HG03354 (cell line): ENCODE data around the gene ATF6B.
"Not testable (repeated sequence)": the region's sequence is repeated elsewhere in the genome, so short reads cannot be mapped to it uniquely, and the experiment has no call there.

ENCODE experiments used
- ATAC-seq: cut with Tn5 transposase; IDR thresholded peaks from one replicate; pipeline ENCODE4 v1.9.1; 2021; ENCODE audit warnings: mild to moderate bottlenecking; ENCODE audit not compliant: unreplicated experiment, poor library complexity, severe bottlenecking

Gene ATF6B

DNA sequence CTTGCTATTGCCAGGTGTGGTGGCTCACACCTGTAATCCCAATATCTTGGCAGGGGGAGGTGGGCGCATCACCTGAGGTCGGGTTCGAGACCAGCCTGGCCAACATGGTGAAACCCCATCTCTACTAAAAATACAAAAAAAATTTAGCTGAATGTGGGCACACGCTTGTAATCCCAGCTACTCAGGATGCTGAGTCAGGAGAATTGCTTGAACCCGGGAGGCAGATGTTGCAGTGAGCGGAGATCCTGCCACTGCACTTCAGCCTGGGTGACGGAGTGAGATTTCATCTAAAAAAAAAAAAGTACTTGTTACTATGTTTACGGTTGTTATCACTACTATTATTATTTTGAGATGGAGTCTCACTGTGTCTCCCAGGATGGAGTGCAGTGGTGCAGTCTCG is 28.8 kb upstream of the ATF6B start:
- ATAC-seq = no peak

DNA sequence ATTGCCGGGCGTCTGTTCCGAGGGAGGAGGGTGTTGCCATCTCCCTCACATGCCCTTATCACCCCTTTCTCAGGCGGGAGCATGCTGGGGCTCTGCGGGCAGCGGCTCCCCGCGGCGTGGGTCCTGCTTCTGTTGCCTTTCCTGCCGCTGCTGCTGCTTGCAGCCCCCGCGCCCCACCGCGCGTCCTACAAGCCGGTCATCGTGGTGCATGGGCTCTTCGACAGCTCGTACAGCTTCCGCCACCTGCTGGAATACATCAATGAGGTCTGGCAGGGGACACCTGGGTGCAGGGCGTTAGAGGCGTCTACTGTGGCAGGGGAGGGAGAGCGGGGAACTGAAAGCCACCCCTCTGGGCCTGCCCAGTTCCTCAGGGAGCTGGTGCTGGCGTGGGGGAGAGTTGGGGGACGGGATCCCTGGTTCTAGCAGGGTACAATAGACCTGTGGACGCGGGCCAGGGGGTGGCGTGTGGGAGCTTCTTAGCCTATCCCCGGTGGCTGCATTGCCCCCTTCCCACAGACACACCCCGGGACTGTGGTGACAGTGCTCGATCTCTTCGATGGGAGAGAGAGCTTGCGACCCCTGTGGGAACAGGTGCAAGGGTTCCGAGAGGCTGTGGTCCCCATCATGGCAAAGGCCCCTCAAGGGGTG is 26.6 kb upstream of the ATF6B start:
- ATAC-seq = peak; percentile 74

DNA sequence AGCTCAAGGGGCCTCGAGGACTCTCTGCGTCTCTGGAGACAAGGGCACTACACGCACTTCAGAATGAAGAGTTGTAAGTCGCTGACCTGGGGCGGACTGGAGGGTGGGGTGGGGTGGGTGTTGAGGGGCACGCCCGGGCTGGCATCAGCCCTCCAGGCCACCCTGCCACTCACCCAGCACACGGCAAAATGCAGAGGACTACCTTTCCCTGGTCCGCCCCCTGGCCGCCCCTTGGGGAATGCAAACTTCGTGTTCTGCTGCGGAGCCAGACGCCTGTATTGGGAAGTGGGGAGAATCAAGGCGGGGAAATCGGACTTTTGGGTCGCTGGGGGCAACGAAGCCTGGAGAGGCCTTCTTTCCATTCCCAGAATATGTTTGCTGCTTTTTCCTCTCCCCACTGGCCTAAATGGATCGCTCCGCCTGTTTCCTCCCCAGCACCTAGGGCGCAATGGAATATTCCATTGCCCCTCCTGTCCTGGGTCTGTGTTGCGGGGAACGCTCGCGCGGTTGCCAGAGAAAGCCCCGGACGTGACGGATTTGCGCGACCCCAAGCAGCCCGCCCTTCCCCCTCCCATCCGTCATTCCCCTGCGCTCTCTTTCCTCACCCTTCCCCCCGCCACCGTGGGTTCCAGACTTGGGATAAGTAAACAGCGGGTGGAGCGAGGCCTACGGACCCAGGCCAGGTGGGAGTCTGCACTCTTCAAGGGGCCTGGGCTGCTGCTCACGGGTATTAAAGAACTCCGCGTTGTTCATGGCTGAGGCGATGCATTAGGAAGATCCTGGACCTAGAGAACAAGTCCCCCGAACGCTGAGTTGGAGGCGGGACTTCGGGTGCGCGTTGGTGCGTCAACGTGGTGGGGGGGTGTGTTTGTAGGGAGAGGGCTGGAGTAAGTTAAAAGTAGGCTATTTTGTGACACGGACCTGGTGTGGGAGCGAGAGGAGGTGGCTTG is 25.8 kb upstream of the ATF6B start, which contains the start of gene PPT2:
Gene PPT2, plus strand, starts transcription at position 578 of the 950 bp plus-strand sequence. CDS start 454 bp downstream, outside the sequence.
- peak; percentile 38 for ATAC-seq

DNA sequence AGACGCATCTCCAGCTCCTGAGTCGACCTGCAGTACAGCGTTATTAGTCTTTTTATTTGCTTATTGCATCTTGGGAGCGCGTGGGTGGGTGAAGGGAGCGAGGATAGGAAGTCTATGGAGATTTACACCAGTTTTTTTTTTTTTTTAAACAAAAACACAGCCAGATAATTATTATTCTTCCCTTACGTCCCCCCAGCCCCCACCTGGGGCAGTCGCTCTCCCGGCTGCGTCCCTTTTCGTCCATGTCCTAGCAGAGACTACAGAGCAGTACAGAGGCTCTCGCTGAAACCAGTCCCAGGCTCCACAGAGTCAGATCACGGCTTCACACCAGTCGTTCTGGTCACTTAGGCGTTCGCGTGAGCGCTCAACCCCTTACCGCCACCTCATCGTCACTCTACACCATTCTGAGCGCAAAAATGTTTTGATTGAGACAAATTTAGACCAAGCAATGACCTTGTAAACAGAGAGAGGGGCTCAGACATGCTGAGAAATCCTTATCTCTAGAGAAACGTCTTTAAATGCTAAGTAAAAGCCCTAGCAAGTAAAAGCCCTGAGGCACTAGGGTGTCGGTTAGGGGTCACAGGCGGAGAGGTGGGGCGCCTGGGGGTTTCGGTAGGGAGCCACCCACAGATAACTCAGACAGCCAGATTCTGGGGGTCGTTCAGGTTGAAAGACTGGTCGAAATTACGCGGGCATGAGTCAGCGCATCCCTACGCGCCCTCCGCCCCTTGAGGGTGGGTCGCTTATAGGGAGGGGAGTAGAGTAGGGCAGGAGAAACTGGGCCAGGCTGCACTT is 24.9 kb upstream of the ATF6B start:
- ATAC-seq = no peak

DNA sequence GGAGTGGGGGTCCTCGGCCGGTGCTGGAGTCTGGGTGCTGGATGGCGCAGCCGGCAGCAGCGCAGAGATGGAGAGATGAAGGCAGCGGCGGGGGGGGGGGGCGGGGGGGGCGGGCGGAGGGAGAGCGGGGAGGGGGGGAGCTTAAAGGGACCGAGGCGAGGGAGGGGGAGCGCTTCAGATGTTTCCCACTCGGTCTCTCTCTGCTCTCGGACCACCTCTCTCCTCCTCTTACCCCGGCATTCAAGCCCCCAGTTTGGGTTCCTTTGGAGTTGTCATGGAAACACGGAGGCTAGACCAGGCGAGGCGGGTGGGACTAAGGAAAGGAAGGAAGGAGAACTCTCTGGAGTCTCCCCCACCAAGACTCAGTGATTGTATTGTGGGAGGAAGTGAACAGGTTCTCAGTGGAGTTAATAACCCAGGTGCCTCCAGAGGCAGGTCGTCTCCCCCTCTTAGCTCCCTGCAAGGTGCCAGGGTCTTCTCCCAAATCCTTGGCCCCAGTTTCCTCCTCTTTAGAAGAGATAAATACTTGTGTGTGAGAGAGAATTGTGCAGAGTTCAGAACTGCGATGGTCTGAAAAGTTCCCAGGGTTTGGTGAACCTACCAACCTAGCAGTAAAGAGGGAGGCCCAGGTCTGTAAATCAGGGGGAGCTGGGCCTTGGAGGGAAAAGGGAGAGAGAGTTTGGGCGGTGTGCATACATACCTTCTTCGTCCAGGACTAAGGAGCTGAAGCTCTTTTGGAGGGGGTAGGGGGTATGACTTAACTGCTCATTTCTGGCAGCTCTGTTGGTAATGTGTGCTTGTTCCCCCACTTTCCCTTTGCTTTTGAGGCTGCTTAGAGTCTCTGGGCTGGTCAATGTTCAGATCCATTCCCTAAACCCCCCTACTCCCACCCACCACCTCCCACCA is 24.1 kb upstream of the ATF6B start, which contains the start of gene PRRT1:
Gene PRRT1, minus strand, starts transcription at position 77 of the 906 bp plus-strand sequence. CDS start 112 bp downstream, outside the sequence.
- no peak for ATAC-seq

DNA sequence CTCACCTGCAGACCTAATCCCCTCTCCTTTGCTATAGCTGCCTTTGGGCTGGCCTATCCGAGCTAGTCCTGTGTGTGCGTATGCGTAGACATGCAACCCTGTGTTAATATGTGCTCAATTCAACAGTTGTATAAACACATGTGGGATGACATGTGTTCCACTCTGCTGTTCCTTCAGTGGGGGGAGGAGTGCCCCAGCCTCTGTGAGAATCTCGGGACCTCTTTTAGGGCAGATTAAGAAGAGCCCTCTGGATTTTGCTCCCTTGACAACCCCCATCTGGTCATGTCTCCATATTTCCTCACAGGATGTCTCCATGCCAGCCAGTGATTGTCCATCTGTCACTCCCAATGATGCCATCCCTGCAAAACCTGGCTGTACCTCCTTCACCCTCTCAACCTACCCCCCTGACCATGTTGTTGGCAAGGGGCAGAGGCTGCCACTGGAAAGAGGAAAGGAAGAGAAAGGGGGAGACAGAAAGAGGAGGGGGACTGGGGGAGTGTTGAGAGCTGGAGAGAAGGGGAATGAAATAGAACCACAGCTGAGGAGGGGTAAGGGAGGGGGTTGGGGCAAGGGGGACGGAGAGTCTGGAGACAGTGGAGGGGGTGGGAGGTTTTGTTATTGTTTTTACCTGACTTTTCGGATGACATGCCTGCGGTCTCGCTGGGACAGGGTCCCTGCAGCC is 23.3 kb upstream of the ATF6B start:
- no peak for ATAC-seq

DNA sequence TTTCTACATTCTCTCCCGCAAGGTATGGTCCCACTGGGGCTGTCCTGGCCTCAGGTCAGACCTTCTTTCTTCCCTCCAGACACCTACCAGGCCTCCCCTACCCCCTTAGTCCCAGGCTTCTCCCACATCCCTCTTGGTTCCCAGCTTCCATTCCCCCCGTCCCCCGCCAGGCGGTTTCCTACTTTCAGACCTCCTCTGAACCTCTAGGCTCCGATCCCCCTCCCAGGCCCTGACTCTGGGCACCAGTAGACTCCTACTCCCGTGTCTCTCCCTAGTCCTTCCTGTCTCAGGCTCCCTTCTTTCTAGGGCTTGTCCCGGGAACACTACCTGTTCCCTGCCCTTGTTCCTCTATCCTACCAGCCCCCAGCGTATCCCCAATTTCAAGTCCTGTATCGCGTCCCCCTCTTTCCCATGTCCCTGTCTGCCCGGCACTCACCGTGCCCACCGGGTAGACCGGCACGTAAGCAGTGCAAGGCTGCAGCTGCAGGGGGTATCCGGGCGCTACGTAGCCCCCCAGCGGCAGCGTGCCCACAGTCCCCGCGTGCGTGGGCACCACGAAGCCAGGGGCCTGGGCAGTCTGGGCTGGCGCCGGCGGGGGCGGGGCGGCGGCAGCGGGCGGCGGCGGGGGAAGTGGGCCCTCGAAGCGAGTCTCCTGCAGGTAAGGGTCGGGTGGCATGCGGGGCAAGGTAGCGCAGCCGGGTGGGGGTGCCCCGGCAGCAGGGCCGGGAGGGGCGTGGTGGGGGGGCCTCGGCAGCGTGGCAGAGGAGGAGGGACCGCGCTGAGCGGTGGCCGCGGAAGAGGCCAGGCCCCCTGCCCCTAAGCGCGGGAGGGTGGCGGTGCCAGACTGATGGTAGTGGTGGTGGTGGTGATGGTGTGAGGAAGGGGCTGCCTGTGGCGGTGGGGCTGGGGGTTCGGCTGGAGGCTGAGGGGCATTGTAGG is 22.2 kb upstream of the ATF6B start:
- ATAC-seq = no peak

DNA sequence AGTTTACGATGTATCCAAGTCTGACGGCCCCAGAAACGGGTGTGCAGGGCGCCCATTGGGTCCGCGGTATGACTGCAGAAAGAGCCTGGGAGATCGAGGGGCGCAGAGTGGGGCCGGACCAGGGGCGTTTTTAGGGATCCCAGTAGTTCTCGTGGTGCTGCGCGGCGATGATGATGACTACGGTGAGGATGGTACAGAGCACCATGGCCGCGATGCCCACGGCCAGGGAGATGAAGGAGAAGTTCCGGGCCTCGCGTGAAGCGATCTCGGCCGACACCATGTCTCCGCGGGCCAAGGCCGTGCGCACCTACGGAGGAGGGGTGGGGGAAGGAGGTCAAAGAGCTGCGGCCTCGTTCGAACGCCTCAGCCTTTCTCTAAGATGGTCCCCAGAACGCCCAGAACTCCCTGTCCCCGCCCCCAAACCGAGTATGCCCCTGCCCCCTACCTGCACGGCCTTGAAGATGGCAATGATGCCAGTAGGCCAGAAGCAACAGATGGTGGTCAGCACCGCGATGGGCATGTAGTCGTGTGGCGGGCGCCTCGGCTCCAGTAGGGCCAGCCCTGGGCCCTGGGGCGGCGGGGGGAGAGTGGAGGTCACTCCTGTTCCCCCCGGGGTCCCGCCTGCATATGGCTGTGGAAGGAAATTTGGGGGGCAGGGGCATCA is 21.2 kb upstream of the ATF6B start:
- no peak for ATAC-seq

DNA sequence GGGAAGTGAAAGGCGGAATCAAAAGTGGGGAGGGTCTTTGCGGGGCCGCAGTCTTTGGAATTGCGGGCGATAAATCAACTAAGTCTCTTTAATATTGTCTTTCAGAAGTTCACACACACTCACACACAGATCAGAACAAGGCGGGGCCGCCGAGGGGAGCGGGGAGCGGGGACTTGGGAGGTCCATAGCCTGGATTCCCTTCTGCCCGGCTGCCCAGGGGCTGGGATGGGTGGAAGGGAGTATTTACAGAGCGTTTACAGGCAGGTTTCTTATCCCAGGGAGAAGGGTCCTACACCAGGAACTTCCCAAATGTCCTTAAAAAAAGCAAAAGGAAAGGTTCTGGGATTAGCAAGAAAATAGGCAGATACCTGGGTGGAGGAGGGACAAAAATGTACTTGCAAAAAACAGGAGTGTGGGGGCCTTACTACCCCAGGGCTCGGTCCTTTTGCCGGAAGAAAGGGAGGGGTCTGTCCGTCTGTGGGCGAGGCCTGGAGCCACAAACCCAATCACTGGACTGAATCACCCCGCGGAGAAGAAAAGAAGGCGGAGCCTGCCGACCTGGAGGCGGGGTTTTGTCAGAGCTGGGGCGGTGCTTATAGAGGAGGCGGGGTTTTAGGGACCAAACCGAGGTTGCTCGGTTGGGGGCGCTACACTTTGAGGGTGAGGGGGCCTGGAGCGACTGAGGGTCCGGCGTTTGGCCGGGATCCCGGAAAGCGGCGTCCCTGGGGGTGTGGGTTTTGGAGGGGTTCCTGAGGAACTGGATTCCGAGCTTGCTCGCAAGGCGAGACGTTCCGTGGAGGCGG is 20.4 kb upstream of the ATF6B start:
- ATAC-seq = no peak

DNA sequence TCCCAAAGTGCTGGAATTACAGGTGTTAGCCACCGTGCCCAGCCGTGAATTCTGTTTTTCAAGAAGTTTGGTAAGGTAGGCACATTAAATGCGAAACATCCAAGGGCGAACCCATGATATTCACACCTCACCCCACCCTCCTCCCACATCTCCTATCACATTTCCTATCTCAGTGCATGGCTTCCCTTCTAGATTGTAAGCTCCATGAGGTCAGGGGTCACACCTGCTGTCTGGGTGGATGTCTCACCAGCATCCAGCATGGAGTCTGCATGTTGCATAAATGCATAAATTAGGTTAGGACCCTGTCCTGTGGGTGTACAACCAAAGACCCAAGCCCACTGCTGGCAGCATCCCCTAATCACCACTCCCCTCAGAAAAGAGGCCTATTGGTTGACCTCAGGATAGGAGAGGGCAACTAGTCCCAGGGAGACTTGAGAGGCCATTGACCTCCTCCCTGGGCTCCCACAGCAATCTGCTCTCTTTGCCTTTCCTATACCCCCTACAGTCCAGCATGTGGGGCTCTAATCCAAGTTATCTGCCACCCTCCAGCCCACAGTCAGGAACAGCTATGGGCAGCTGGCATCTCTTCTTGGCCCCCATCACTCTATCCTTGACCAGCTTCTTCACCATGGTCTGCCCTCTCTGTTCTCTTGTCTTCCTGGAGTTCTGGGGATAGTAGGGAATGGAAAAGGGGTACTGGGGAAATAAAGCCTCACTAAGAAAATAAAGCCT is 19.5 kb upstream of the ATF6B start:
- ATAC-seq = no peak

DNA sequence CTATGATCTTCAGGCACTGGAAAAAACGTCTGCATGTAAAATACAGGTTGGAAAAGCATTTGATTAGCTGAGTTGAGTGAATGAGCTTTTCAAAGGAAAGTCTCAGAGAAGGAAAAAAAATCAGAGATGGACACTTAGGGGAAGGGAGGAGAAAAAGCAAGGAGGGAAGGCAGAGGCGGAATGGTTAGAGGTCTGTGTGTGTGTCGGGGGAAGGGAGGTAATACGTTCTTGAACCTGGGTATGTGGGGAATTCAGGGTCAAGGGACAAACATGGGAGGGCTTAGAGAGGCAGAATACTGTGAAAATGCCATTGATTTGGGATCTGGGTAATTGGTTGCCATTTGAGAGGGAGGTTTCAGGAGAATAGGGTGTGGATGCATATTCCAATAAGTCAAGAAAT is 18.6 kb upstream of the ATF6B start:
- ATAC-seq = no peak

DNA sequence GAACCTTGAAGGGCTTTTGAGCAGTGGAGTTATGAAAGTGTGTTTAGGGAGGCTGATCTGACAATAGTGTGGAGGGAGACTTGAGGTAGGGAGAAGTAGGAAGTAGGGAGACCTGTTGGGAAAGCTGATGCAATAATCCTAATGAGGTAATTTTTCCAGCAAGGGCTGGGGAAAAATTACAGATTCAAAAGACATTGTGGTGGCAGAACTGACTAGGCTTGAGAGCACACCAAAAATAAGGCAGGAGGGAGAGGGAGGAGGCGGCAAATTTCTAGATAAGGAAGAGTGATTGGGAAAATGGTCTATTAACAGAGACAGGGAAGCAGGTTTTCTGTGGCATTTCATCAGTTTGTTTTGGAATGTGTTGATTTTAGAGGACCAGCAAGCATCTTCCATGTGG is 18.2 kb upstream of the ATF6B start:
- ATAC-seq = no peak

DNA sequence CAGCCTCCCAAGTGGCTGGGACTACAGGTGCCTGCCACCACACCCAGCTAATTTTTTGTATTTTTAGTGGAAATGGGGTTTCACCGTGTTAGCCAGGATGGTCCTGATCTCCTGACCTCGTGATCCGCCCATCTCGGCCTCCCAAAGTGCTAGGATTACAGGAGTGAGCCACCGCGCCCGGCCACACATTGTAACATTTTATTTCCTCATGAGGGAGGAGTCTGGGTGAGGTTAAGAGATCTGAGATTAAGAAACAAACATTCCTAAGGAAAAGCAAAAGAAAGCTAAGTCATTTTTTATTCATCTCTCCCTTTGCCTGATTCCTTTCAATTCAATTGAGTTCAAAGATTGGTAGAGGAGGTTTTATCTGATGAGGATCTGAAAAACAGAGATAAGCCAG is 16.2 kb upstream of the ATF6B start:
- not testable (repeated sequence) for ATAC-seq

DNA sequence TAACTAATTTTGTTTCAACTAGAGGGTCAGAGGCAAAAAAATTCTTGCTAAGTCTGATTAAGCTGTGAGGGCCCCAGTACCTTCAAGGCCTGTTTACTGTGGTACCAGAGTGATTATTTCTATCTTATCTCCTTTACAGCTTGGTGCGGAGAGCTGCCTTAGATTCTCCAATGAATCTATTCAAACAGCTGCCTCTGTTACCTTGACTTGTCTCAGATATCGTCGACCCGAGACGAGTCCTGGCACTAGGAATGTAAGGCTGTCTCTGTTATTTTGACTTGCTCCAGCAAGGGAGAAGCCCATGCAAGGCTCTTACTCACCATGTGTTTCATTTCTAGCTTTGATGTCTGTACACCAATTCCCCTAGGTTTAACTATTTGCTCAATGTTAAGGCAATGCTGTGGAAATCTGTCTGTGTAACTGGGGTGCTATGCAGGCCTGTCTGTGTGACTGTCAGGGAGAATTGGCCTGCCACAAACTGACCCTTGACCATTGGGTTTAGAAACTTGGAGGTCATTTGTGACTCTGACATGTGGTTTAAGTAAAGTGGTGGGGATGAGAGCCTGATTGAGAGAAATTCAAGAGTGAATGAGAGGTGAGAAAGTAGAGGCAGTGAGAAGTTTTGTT is 12.5 kb upstream of the ATF6B start:
- no peak for ATAC-seq

DNA sequence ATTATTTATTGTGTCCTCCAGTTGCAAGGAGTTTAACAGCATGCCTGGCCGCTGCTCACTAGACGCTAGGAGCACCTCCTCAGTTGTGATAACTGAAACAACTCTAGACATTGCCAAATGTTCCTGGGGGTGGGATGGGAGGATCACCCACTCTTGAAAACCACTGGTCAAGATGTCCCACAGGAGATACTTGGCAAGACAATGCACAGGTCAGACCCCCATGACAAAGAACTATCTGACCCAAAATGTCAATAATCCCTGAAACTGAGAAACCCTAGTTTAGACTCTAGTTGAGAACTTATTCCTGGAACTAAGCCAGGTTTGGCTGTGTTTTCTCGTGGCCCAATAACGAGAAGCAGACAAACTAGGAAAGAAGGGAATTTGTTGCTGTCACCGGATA is 11.5 kb upstream of the ATF6B start:
- no peak for ATAC-seq
